H1 (cell line): ENCODE data around the gene PAEP. TPM values are rescaled to one million over a fixed set of nuclear protein-coding genes. Genes with fewer than 3 reads are reported as not detected.

Experiments
- CTCF ChIA-PET: fragments of 300-600 bp; sonication (Branson Sonifier 250); formaldehyde crosslinking; loops from one replicate; lab custom pipeline; 2021; ENCODE audit not compliant: partially characterized antibody; lab: Charles Lee
- POLR2A ChIA-PET: fragments of 300-600 bp; sonication (Branson Sonifier 250); formaldehyde crosslinking; loops from one replicate; lab custom pipeline; 2021; ENCODE audit warnings: inconsistent platforms; ENCODE audit not compliant: partially characterized antibody; lab: Charles Lee
- DNase-seq, 2 experiments: peaks; one replicate each; pipeline versions ENCODE4 v3.0.0 to v3.0.0-alpha.2; 2010 to 2022; ENCODE audit warnings: low spot score in 2 of 2, low read depth in 1 of 2, mixed read lengths in 1 of 2
- FAIRE-seq: peaks from 2 replicates; lab custom pipeline; 2011; peaks lifted over from hg19 to GRCh38; lab: Jason Lieb, UNC
- H2AFZ ChIP-seq: 2 replicates; pipeline ENCODE4 v1.8.1; 2012; ENCODE audit warnings: low read length, inconsistent platforms
- H2AK5ac ChIP-seq: 2 replicates; pipeline ENCODE4 v1.6.1; 2013; ENCODE audit warnings: low read depth, low read length
- H2BK120ac ChIP-seq: replicated peaks from 2 replicates; pipeline ENCODE3; 2013; ENCODE audit warnings: low read depth, low read length, inconsistent platforms
- H2BK12ac ChIP-seq: 2 replicates; pipeline ENCODE4 v1.6.1; 2013; ENCODE audit warnings: low read depth, low read length
- H2BK15ac ChIP-seq: 2 replicates; pipeline ENCODE4 v1.6.1; 2013; ENCODE audit warnings: low read length
- H2BK20ac ChIP-seq: 2 replicates; pipeline ENCODE4 v1.6.1; 2013; ENCODE audit warnings: low read length
- H2BK5ac ChIP-seq: 2 replicates; pipeline ENCODE4 v1.6.1; 2013; ENCODE audit warnings: low read depth, low read length
- H3K14ac ChIP-seq: 2 replicates; pipeline ENCODE4 v1.6.1; 2013; ENCODE audit warnings: inconsistent platforms; ENCODE audit not compliant: insufficient read length
- H3K18ac ChIP-seq: 2 replicates; pipeline ENCODE4 v1.6.1; 2013; ENCODE audit warnings: low read length; ENCODE audit errors: extremely low read depth
- H3K23ac ChIP-seq: 2 replicates; pipeline ENCODE4 v1.6.1; 2013; ENCODE audit warnings: inconsistent platforms; ENCODE audit not compliant: insufficient read length
- H3K23me2 ChIP-seq: 2 replicates; pipeline ENCODE4 v1.6.1; 2013; ENCODE audit warnings: low read depth, low read length
- H3K27ac ChIP-seq: 2 replicates; pipeline ENCODE4 v1.6.1; 2011; ENCODE audit warnings: low read depth, low read length, inconsistent platforms
- H3K27me3 ChIP-seq, 4 experiments: replicated peaks in 1 of 4; 1 replicate in 1 of 4; 2 replicates in 3 of 4; pipeline versions ENCODE4 v1.6.1 to v1.8.1; 2011 to 2013; ENCODE audit warnings: low read length in 3 of 4, mild to moderate bottlenecking in 3 of 4, inconsistent platforms in 2 of 4, mixed read lengths in 2 of 4, moderate library complexity in 1 of 4; ENCODE audit not compliant: control insufficient read depth in 3 of 4, insufficient read depth in 3 of 4; ENCODE audit errors: extremely low read depth in 1 of 4
- H3K36me3 ChIP-seq, 4 experiments: 2 replicates each; pipeline versions ENCODE4 v1.6.1 to v1.8.1; 2011 to 2013; ENCODE audit warnings: mild to moderate bottlenecking in 4 of 4, low read length in 3 of 4, moderate library complexity in 2 of 4, control low read depth in 1 of 4, inconsistent platforms in 1 of 4; ENCODE audit not compliant: insufficient read depth in 4 of 4, control insufficient read depth in 2 of 4
- H3K4ac ChIP-seq: replicated peaks from 2 replicates; pipeline ENCODE3; 2013; ENCODE audit warnings: low read length, low read depth, mixed read lengths, inconsistent platforms; ENCODE audit not compliant: insufficient read length
- H3K4me1 ChIP-seq, 4 experiments: replicated peaks in 1 of 4; 1 replicate in 1 of 4; 2 replicates in 3 of 4; pipeline versions ENCODE4 v1.6.1 to v1.8.1; 2011 to 2013; ENCODE audit warnings: low read length in 3 of 4, inconsistent platforms in 2 of 4, mixed read lengths in 1 of 4; ENCODE audit not compliant: insufficient read depth in 4 of 4, control insufficient read depth in 3 of 4
- H3K4me2 ChIP-seq, 2 experiments: 2 replicates each; pipeline versions ENCODE4 v1.6.1 to v1.8.1; 2011 to 2013; ENCODE audit warnings: low read depth in 2 of 2, low read length in 2 of 2, control low read depth in 1 of 2, inconsistent platforms in 1 of 2, mild to moderate bottlenecking in 1 of 2; ENCODE audit not compliant: insufficient read depth in 1 of 2
- H3K4me3 ChIP-seq, 4 experiments: fragments of 200-600, 300-600 bp in 1 of 4; sonication (generic), shearing (Covaris generic), sonication (Bioruptor Twin) in 1 of 4; 2 replicates each; pipeline versions ENCODE4 v1.5.1 to v1.8.1; 2011 to 2016; ENCODE audit warnings: low read length in 4 of 4, low read depth in 3 of 4, control low read depth in 2 of 4, inconsistent platforms in 2 of 4, mild to moderate bottlenecking in 2 of 4, mixed read lengths in 1 of 4, moderate library complexity in 1 of 4; ENCODE audit not compliant: insufficient read depth in 2 of 4; ENCODE audit errors: extremely low read depth in 1 of 4
- H3K56ac ChIP-seq: replicated peaks from 2 replicates; pipeline ENCODE3; 2013; ENCODE audit warnings: low read depth, mild to moderate bottlenecking, mixed read lengths, low read length, inconsistent platforms; ENCODE audit not compliant: insufficient read length
- H3K79me1 ChIP-seq: 2 replicates; pipeline ENCODE4 v1.6.1; 2013; ENCODE audit warnings: low read depth, low read length, control low read depth
- H3K79me2 ChIP-seq, 2 experiments: 2 replicates each; pipeline versions ENCODE4 v1.6.1 to v1.8.1; 2012 to 2013; ENCODE audit warnings: low read length in 2 of 2, mild to moderate bottlenecking in 2 of 2, inconsistent platforms in 1 of 2; ENCODE audit not compliant: insufficient read depth in 2 of 2, control insufficient read depth in 1 of 2
- H3K9ac ChIP-seq, 4 experiments: replicated peaks in 1 of 4; 1 replicate in 1 of 4; 2 replicates in 3 of 4; pipeline versions ENCODE4 v1.6.1 to v1.8.1; 2011 to 2013; ENCODE audit warnings: low read depth in 3 of 4, low read length in 3 of 4, control low read depth in 2 of 4, mild to moderate bottlenecking in 2 of 4, moderate library complexity in 2 of 4, inconsistent platforms in 1 of 4; ENCODE audit errors: extremely low read depth in 1 of 4
- H3K9me3 ChIP-seq, 2 experiments: 2 replicates each; pipeline versions ENCODE4 v1.6.1 to v1.8.1; 2012 to 2013; ENCODE audit warnings: mild to moderate bottlenecking in 2 of 2, moderate library complexity in 2 of 2, control low read depth in 1 of 2, inconsistent platforms in 1 of 2, low read depth in 1 of 2, low read length in 1 of 2, mixed read lengths in 1 of 2; ENCODE audit not compliant: insufficient read depth in 2 of 2
- H4K20me1 ChIP-seq, 2 experiments: replicated peaks in 1 of 2; 2 replicates each; pipeline versions ENCODE3 to v1.8.1; 2011 to 2013; ENCODE audit warnings: inconsistent platforms in 2 of 2, low read length in 2 of 2, mild to moderate bottlenecking in 1 of 2; ENCODE audit not compliant: insufficient read depth in 2 of 2, control insufficient read depth in 1 of 2
- H4K5ac ChIP-seq: 2 replicates; pipeline ENCODE4 v1.6.1; 2013; ENCODE audit warnings: low read length, low read depth, mixed read lengths, inconsistent platforms; ENCODE audit not compliant: insufficient read length
- H4K8ac ChIP-seq: 2 replicates; pipeline ENCODE4 v1.8.0; 2013; ENCODE audit warnings: mild to moderate bottlenecking, moderate library complexity, low read length, inconsistent platforms; ENCODE audit not compliant: insufficient read depth; ENCODE audit errors: extremely low read depth
- H4K91ac ChIP-seq: replicated peaks from 2 replicates; pipeline ENCODE3; 2013; ENCODE audit warnings: low read length, mixed read lengths, inconsistent platforms; ENCODE audit not compliant: insufficient read length
- EP300 ChIP-seq, 2 experiments: IDR thresholded peaks; 1 replicate in 1 of 2; 2 replicates in 1 of 2; pipeline ENCODE4 v1.6.1; 2011 to 2012; ENCODE audit warnings: low read depth in 2 of 2, low read length in 2 of 2, mild to moderate bottlenecking in 2 of 2, borderline replicate concordance in 1 of 2, inconsistent platforms in 1 of 2, moderate library complexity in 1 of 2
- FOSL1 ChIP-seq: IDR thresholded peaks from 2 replicates; pipeline ENCODE4 v1.6.1; 2011; ENCODE audit warnings: mild to moderate bottlenecking, low read depth, low read length, moderate library complexity; ENCODE audit not compliant: insufficient read depth
- POU5F1 ChIP-seq: IDR thresholded peaks from 2 replicates; pipeline ENCODE4 v1.6.1; 2011; ENCODE audit warnings: low read depth, mild to moderate bottlenecking, low read length, moderate library complexity
- RBBP5 ChIP-seq: IDR thresholded peaks from 2 replicates; pipeline ENCODE4 v1.7.1; 2012; ENCODE audit warnings: low read depth, mild to moderate bottlenecking, inconsistent platforms, low read length, moderate library complexity, borderline replicate concordance
- TCF12 ChIP-seq: IDR thresholded peaks from 2 replicates; pipeline ENCODE4 v1.6.1; 2011; ENCODE audit warnings: low read depth, mild to moderate bottlenecking, low read length
- WGBS, 2 experiments: shearing (Covaris generic) in 1 of 2; methylation state at CpG; one replicate each; pipeline versions ENCODE4 v1.1.6 to v1.1.7; 2013 to 2015; ENCODE audit warnings: low lambda C conversion rate in 2 of 2, mixed read lengths in 2 of 2, inconsistent platforms in 1 of 2, low coverage in 1 of 2, missing lambda C conversion rate in 1 of 2; ENCODE audit not compliant: insufficient replicate concordance in 2 of 2, insufficient coverage in 1 of 2, insufficient read length in 1 of 2; ENCODE audit errors: extremely low coverage in 1 of 2, missing lambda C conversion rate in 1 of 2; 5-methylcytosine and 5-hydroxymethylcytosine counted together
- polyA plus RNA-seq, 7 experiments: library from polyadenylated mRNA; depleted of rRNA in 3 of 7; stranded (reverse) in 5 of 7; unstranded in 2 of 7; fragments of >200 nt in 5 of 7; fragments of 200-250 nt in 2 of 7; gene quantifications; 1 replicate in 5 of 7; 2 replicates in 1 of 7; 4 replicates in 1 of 7; pipeline versions ENCODE4 v1.2.1 to v1.2.3, GENCODE V29; 2011 to 2013; ENCODE audit warnings: missing spikeins in 2 of 7, mixed read lengths in 2 of 7
- total RNA-seq: library from RNA; stranded (reverse); fragmentation: NEBNext Ultra II Directional; extraction: Animal tissue kit (Norgen Biotek cat#: 25700); gene quantifications from 2 replicates; pipeline ENCODE4 v1.2.1, GENCODE V29; 2021

Gene PAEP
- total and polyA plus RNA-seq, 2 of the 8 experiments (the other 6 are each of a cell fraction or from before 2014, with no cell fraction given): not detected

GRCh38 chr9:135580664-135581380 is 19.3 kb downstream of the PAEP start:
- Histone ChIP-seq H2BK12ac (no peak overlapping the region), H3K56ac (no peak overlapping the region), H3K9me3 (peaks cover 2 to 3% of the 10 kb centered on the region in 2 experiments; a peak in 1 of 4 replicates), H2BK120ac (no peak overlapping the region), H3K4me2 (no peak overlapping the region), H3K79me1 (no peaks in the 10 kb centered on the region), H2BK15ac (no peak overlapping the region), H3K23me2 (peaks cover 15% of the 10 kb centered on the region; the same call in 1 of the 2 replicates), H4K8ac (no peak overlapping the region), H3K18ac (no peak overlapping the region), H4K20me1 (no peaks in the 10 kb centered on the region), H3K4ac (no peak overlapping the region), H3K27ac (no peak overlapping the region), H2BK5ac (no peak overlapping the region), H4K5ac (no peak overlapping the region), H3K36me3 (no peaks in the 10 kb centered on the region), H3K9ac (no peak overlapping the region), H2BK20ac (no peak overlapping the region), H3K14ac (peak overlapping the region; percentile 93), H3K4me3 (no peak overlapping the region), H4K91ac (no peak overlapping the region), H2AFZ (no peak overlapping the region), H3K23ac (no peak overlapping the region), H3K4me1 (no peaks in the 10 kb centered on the region), H3K79me2 (no peaks in the 10 kb centered on the region), H2AK5ac (no peak overlapping the region), H3K27me3 (no peaks in the 10 kb centered on the region)
- TF ChIP-seq POU5F1: no peak
- no peak for TF ChIP-seq FOSL1
- no peak for TF ChIP-seq RBBP5
- no peak for TF ChIP-seq TCF12
- TF ChIP-seq EP300 (IDR thresholded peaks at IDR 0.05; ENCODE audit: borderline replicate concordance in 1 of 2, low read depth in 2 of 2, low read length in 2 of 2): no peak
- ChIA-PET CTCF (interaction anchor here (0.8 kb wide), 1 partner anchor 21 kb away, joined by 4 read pairs; no protein-coding TSS in a partner anchor), POLR2A (interaction anchor here (0.6 kb wide), 1 partner anchor 52 kb away, joined by 4 read pairs; no protein-coding TSS in a partner anchor)
- DNase-seq: no peak
- no peak for FAIRE-seq
- WGBS, 2 experiments: 86% methylated on average over 11 of the region's 11 CpGs; no CpG with 5 or more reads in 1 of the 2 experiments
